SH-SY5Y (cell line): ENCODE results near the gene HOXC13.

ENCODE experiments used
- GATA2 ChIP-seq: IDR thresholded peaks from 2 replicates; pipeline ENCODE4 v1.6.1; 2011; ENCODE audit warnings: mild to moderate bottlenecking, low read depth, low read length
- GATA3 ChIP-seq: IDR thresholded peaks from 2 replicates; pipeline ENCODE4 v1.6.1; 2011; ENCODE audit warnings: low read depth, mild to moderate bottlenecking, low read length, moderate library complexity

GRCh38 chr12:53956914-53957536 lies 18.4 kb downstream of the HOXC13 start:
- TF ChIP-seq GATA2 (no peak), GATA3 (no peak)
